Stimulated activated CD4-positive, alpha-beta T cell treated with anti-CD3 and anti-CD28 coated beads, Interleukin-4, amount 100 ng/mL, for 48 hours (primary cell): ENCODE data around the gene OR5P2.
"Not testable (repeated sequence)": the region's sequence is repeated elsewhere in the genome, so short reads cannot be mapped to it uniquely, and the experiment has no call there.

ENCODE experiments used
- DNase-seq, 2 donors: peaks; one replicate each; pipeline ENCODE4 v3.0.0-alpha.2; 2020; ENCODE audit warnings: low read depth in 2 of 2

OR5P2 gene

GRCh38 chr11:7796842-7797241 lies at the start of gene OR5P2:
Gene OR5P2, minus strand, starts transcription at chr11:7796942. Its CDS starts 0 bp downstream, at chr11:7796942.
- no peak for DNase-seq

GRCh38 chr11:7846003-7846402 lies 49.3 kb upstream of the OR5P2 start:
- DNase-seq: no peak

GRCh38 chr11:7844986-7845385 lies 48.2 kb upstream of the OR5P2 start:
- no peak for DNase-seq

- no peak for DNase-seq
Measured at GRCh38 chr11:7844521-7844920, 47.8 kb upstream of the OR5P2 start.

- no peak for DNase-seq
Measured at GRCh38 chr11:7840578-7840977, 43.8 kb upstream of the OR5P2 start.

- DNase-seq: no peak
Measured at GRCh38 chr11:7833527-7833926, 36.8 kb upstream of the OR5P2 start.

GRCh38 chr11:7830740-7831139 lies 34.0 kb upstream of the OR5P2 start, which contains the start of gene OR5P3:
Gene OR5P3, minus strand, starts transcription at chr11:7830840.
- no peak for DNase-seq

- no peak for DNase-seq
Measured at GRCh38 chr11:7826324-7826723, 29.6 kb upstream of the OR5P2 start.

GRCh38 chr11:7820417-7820816 lies 23.7 kb upstream of the OR5P2 start:
- not testable (repeated sequence) for DNase-seq

- DNase-seq: not testable (repeated sequence)
Measured at GRCh38 chr11:7814897-7815296, 18.2 kb upstream of the OR5P2 start.

- not testable (repeated sequence) for DNase-seq
Measured at GRCh38 chr11:7810301-7810700, 13.6 kb upstream of the OR5P2 start.

GRCh38 chr11:7793233-7793632 lies 3.5 kb downstream of the OR5P2 start:
- DNase-seq: no peak

GRCh38 chr11:7787239-7787638 lies 9.5 kb downstream of the OR5P2 start:
- DNase-seq: no peak

- no peak for DNase-seq
Measured at GRCh38 chr11:7775689-7776088, 21.1 kb downstream of the OR5P2 start.

GRCh38 chr11:7764301-7764700 lies 32.4 kb downstream of the OR5P2 start:
- not testable (repeated sequence) for DNase-seq

GRCh38 chr11:7759010-7759409 lies 37.7 kb downstream of the OR5P2 start:
- no peak for DNase-seq

GRCh38 chr11:7749456-7749855 lies 47.3 kb downstream of the OR5P2 start:
- DNase-seq: no peak
